Mucosa of stomach (tissue), 1 donor: ENCODE results near the gene CLPSL2.

Source experiments
- H3K27me3 ChIP-seq: one replicate; pipeline ENCODE4 v1.7.0; 2013; ENCODE audit warnings: mild to moderate bottlenecking, low read length; ENCODE audit not compliant: control insufficient read depth, insufficient read depth
- H3K36me3 ChIP-seq: one replicate; pipeline ENCODE4 v1.7.0; 2013; ENCODE audit warnings: low read length; ENCODE audit not compliant: control insufficient read depth, insufficient read depth
- H3K4me1 ChIP-seq: one replicate; pipeline ENCODE4 v1.7.0; 2013; ENCODE audit warnings: mild to moderate bottlenecking, low read length; ENCODE audit not compliant: control insufficient read depth, insufficient read depth
- H3K4me3 ChIP-seq: one replicate; pipeline ENCODE4 v1.7.0; 2013; ENCODE audit warnings: low read length
- H3K9ac ChIP-seq: one replicate; pipeline ENCODE4 v1.7.0; 2013; ENCODE audit warnings: mild to moderate bottlenecking, low read length, moderate library complexity
- H3K9me3 ChIP-seq: one replicate; pipeline ENCODE4 v1.7.0; 2013; ENCODE audit warnings: mild to moderate bottlenecking, low read length, moderate library complexity; ENCODE audit not compliant: control insufficient read depth
- donor health status: Pancreatic carcinoma.

The CLPSL2 gene

GRCh38 chr6:35780719-35781118 is 4.3 kb downstream of the CLPSL2 start, which contains the start of gene CLPSL1:
TSS of gene CLPSL1 (plus strand) at chr6:35781019. CDS start at chr6:35781111, 92 bp downstream.
- no peaks in the 10 kb centered on the region for H3K4me1 ChIP-seq
- peaks cover 8% of the 10 kb centered on the region for H3K27me3 ChIP-seq
- H3K4me3 ChIP-seq, result no peak within 1 kb of the TSS
- H3K36me3 ChIP-seq, result no peaks in the 10 kb centered on the region
- H3K9me3 ChIP-seq, result no peaks in the 10 kb centered on the region
- H3K9ac ChIP-seq, result no peak within 1 kb of the TSS

- no peaks in the 10 kb centered on the region for H3K36me3 ChIP-seq
- no peaks in the 10 kb centered on the region for H3K4me1 ChIP-seq
- no peaks in the 10 kb centered on the region for H3K9me3 ChIP-seq
- no peak overlapping the region for H3K9ac ChIP-seq
- peaks cover 11% of the 10 kb centered on the region for H3K27me3 ChIP-seq
- H3K4me3 ChIP-seq, result no peak overlapping the region
Measured at GRCh38 chr6:35781290-35781689, 4.9 kb downstream of the CLPSL2 start.

GRCh38 chr6:35782424-35782823 is 6.0 kb downstream of the CLPSL2 start:
- Histone ChIP-seq H3K9me3 (no peaks in the 10 kb centered on the region), H3K4me3 (no peak overlapping the region), H3K27me3 (peaks cover 15% of the 10 kb centered on the region), H3K9ac (no peak overlapping the region), H3K36me3 (no peaks in the 10 kb centered on the region), H3K4me1 (no peaks in the 10 kb centered on the region)

- H3K4me3 ChIP-seq, result no peak overlapping the region
- H3K9me3 ChIP-seq, result no peaks in the 10 kb centered on the region
- no peak overlapping the region for H3K9ac ChIP-seq
- no peaks in the 10 kb centered on the region for H3K4me1 ChIP-seq
- peaks cover 31% of the 10 kb centered on the region for H3K27me3 ChIP-seq
- H3K36me3 ChIP-seq, result no peaks in the 10 kb centered on the region
Measured at GRCh38 chr6:35784200-35784599, 7.8 kb downstream of the CLPSL2 start.

- H3K4me1 ChIP-seq, result no peaks in the 10 kb centered on the region
- H3K9me3 ChIP-seq, result no peaks in the 10 kb centered on the region
- no peak overlapping the region for H3K9ac ChIP-seq
- no peaks in the 10 kb centered on the region for H3K36me3 ChIP-seq
- H3K4me3 ChIP-seq, result no peak overlapping the region
- H3K27me3 ChIP-seq, result peaks cover 33% of the 10 kb centered on the region
Measured at GRCh38 chr6:35786272-35786671, 9.9 kb downstream of the CLPSL2 start.

- Histone ChIP-seq H3K9me3 (no peaks in the 10 kb centered on the region), H3K9ac (no peak overlapping the region), H3K27me3 (peaks cover 33% of the 10 kb centered on the region), H3K4me1 (no peaks in the 10 kb centered on the region), H3K36me3 (no peaks in the 10 kb centered on the region), H3K4me3 (no peak overlapping the region)
Measured at GRCh38 chr6:35786810-35787209, 10.4 kb downstream of the CLPSL2 start.

- peaks cover 33% of the 10 kb centered on the region for H3K27me3 ChIP-seq
- no peak overlapping the region for H3K4me3 ChIP-seq
- no peaks in the 10 kb centered on the region for H3K4me1 ChIP-seq
- H3K9me3 ChIP-seq, result no peaks in the 10 kb centered on the region
- H3K36me3 ChIP-seq, result no peaks in the 10 kb centered on the region
- H3K9ac ChIP-seq, result no peak overlapping the region
Measured at GRCh38 chr6:35787266-35788218, 11.1 kb downstream of the CLPSL2 start.

GRCh38 chr6:35788423-35788982 is 12.1 kb downstream of the CLPSL2 start:
- no peaks in the 10 kb centered on the region for H3K4me1 ChIP-seq
- H3K27me3 ChIP-seq, result peaks cover 33% of the 10 kb centered on the region
- no peak overlapping the region for H3K9ac ChIP-seq
- H3K9me3 ChIP-seq, result no peaks in the 10 kb centered on the region
- H3K4me3 ChIP-seq, result no peak overlapping the region
- H3K36me3 ChIP-seq, result no peaks in the 10 kb centered on the region

GRCh38 chr6:35790683-35791082 is 14.3 kb downstream of the CLPSL2 start:
- H3K9me3 ChIP-seq, result no peaks in the 10 kb centered on the region
- no peak overlapping the region for H3K4me3 ChIP-seq
- peaks cover 33% of the 10 kb centered on the region for H3K27me3 ChIP-seq
- no peaks in the 10 kb centered on the region for H3K36me3 ChIP-seq
- H3K4me1 ChIP-seq, result no peaks in the 10 kb centered on the region
- no peak overlapping the region for H3K9ac ChIP-seq

- H3K4me3 ChIP-seq, result no peak overlapping the region
- H3K36me3 ChIP-seq, result no peaks in the 10 kb centered on the region
- H3K9ac ChIP-seq, result no peak overlapping the region
- no peaks in the 10 kb centered on the region for H3K4me1 ChIP-seq
- H3K27me3 ChIP-seq, result no peaks in the 10 kb centered on the region
- no peaks in the 10 kb centered on the region for H3K9me3 ChIP-seq
Measured at GRCh38 chr6:35794536-35795452, 18.4 kb downstream of the CLPSL2 start.

- Histone ChIP-seq H3K9me3 (no peaks in the 10 kb centered on the region), H3K4me1 (no peaks in the 10 kb centered on the region), H3K27me3 (no peaks in the 10 kb centered on the region), H3K4me3 (no peak overlapping the region), H3K36me3 (no peaks in the 10 kb centered on the region), H3K9ac (no peak overlapping the region)
Measured at GRCh38 chr6:35795453-35796071, 19.2 kb downstream of the CLPSL2 start.
